ENCODE measurements around the gene LTBP1.

The LTBP1 gene

DNA sequence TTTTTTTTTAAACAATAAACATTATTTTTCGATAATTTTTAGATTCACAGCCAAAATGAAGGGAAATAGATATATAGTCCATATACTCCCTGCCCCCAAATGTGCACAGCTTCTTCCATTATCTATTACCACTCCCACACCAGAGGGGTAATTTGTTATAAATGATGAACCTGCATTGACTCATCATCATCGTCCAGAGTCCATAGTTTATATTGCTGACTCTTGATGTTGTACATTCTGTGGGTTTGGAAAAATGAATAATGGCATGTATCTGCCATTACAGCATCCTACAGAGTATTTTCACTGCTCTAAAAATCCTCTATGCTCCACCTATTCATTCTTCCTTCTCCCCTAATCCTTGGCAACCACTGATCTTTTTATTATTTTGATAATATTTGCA lies 121.5 kb downstream of the LTBP1 start:
- Mint-ChIP-seq H3K36me3 (ENCODE audit: insufficient read depth) (no peaks in the 10 kb centered on the region), H3K9me3 (no peaks in the 10 kb centered on the region), H3K4me1 (no peaks in the 10 kb centered on the region), H3K27me3 (peaks cover 34% of the 10 kb centered on the region), H3K27ac (ENCODE audit: low read depth) (no peak overlapping the region), H3K4me3 (no peak overlapping the region)
- no peak for ATAC-seq (replicated peaks; ENCODE audit: extremely low read depth, poor library complexity, severe bottlenecking)
- no peak for DNase-seq (ENCODE audit: low spot score in 2 of 2)

DNA sequence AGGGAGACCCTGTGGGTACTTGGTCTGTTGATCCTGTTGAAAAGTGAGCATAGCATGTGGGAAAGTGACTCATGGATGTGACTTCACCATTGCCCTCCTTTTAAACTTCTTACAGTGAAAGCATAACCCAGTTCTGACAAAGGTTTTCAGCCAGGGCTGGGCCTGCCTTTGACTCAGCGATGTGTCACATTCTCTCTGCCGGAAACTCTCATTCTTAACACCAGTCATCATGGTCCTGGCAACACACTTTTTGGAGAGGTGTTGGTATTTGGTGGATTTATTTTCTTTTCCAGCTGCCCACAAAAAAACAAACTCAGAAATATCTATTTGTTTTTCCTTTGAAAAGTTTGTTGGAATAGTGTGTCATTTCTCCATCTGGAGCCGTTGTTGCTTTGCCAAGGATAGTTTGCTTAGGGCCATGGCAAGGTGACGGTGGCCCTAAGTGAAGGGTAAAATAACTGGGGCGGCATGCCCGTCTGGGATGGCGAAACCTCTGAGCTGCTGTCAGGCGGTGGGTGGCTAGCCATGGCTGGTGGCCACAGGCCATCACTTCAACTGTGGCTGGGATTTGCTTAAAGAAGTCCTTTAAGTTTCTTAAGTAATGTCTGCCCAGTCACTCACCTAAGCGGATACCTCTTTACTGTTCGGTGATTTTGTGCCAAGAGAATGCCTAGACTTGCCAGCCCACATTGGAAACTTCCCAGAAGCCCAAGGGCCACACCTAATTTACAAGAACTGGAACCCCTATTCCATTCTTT lies 123.3 kb downstream of the LTBP1 start:
- no peaks in the 10 kb centered on the region for H3K4me1 Mint-ChIP-seq
- ATAC-seq (replicated peaks; ENCODE audit: extremely low read depth, poor library complexity, severe bottlenecking) (no peak), DNase-seq (ENCODE audit: low spot score in 2 of 2) (no peak)
- H3K4me3 Mint-ChIP-seq, result no peak overlapping the region
- H3K9me3 Mint-ChIP-seq, result no peaks in the 10 kb centered on the region
- H3K27ac Mint-ChIP-seq (ENCODE audit: low read depth), result no peak overlapping the region
- no peaks in the 10 kb centered on the region for H3K36me3 Mint-ChIP-seq (ENCODE audit: insufficient read depth)
- peaks cover 26% of the 10 kb centered on the region for H3K27me3 Mint-ChIP-seq

DNA sequence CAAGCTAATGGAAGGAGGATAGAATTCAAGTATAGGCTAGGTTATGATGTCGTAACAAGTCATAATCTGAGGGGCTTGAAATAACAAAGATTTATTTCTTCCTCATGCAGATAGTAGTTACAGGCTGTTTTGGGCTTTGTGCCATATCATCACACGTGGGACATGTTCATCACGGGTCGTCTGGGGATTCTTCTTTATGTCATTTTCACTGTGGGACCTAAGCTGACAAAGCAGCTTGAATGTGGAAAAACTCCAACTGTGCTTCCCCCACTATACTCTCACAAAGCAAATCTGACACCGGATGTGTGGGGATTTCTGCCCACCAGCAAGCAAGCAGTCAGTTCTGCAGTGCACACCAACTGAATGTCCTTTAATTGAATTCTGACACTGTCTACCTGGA lies 124.8 kb downstream of the LTBP1 start:
- peaks cover 34% of the 10 kb centered on the region for H3K27me3 Mint-ChIP-seq
- no peak for DNase-seq (ENCODE audit: low spot score in 2 of 2)
- no peak overlapping the region for H3K4me3 Mint-ChIP-seq

DNA sequence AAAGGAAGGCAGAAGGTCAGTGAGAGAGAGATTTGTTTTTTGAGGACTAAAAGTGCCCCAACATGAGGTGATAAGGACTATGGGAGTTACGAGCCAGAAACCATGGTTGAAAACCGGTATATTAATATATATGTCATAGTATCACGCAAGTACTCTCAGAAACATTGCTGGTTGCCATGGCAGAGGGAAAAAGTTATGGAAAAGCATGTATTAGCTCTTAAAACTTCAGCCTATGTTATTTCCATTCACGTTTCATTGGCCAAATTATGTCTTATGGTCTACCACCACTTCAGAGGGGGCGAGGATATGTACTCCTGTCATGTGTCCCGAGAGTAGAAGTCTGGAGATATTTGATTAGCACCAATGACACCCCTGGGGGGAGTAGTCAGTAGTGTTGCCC lies 125.9 kb downstream of the LTBP1 start:
- ATAC-seq (replicated peaks; ENCODE audit: extremely low read depth, poor library complexity, severe bottlenecking), result no peak
- Mint-ChIP-seq H3K4me1 (no peaks in the 10 kb centered on the region), H3K27me3 (peaks cover 38% of the 10 kb centered on the region), H3K4me3 (no peak overlapping the region), H3K36me3 (ENCODE audit: insufficient read depth) (no peaks in the 10 kb centered on the region), H3K27ac (ENCODE audit: low read depth) (no peak overlapping the region), H3K9me3 (no peaks in the 10 kb centered on the region)
- no peak for DNase-seq (ENCODE audit: low spot score in 2 of 2)

More for the DNA sequence above, 124.8 kb downstream of the LTBP1 start:
- Mint-ChIP-seq H3K4me1 (no peaks in the 10 kb centered on the region), H3K27ac (ENCODE audit: low read depth) (no peak overlapping the region), H3K36me3 (ENCODE audit: insufficient read depth) (no peaks in the 10 kb centered on the region), H3K9me3 (no peaks in the 10 kb centered on the region)
- no peak for ATAC-seq (replicated peaks; ENCODE audit: extremely low read depth, poor library complexity, severe bottlenecking)

DNA sequence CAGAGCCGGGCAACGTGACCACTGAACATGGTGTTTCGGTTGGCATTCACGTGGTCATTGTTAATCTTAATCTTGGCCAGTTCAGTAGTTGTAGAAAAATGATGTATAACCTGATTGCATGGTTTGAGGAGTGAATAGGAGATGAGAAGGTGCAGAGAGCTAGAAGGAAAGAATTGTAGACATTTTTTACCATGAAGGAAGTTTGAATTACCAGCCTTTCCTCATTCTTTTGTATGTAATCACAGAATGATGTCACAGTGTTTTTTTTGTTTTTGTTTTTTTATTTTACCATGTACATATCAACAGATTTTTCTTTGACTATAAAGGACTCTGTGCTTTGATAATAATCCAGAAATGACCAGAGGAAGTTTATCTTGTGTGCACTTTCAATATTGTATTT lies 126.3 kb downstream of the LTBP1 start:
- Mint-ChIP-seq H3K27me3 (peaks cover 42% of the 10 kb centered on the region), H3K27ac (ENCODE audit: low read depth) (no peak overlapping the region), H3K4me3 (no peak overlapping the region), H3K4me1 (no peaks in the 10 kb centered on the region), H3K9me3 (no peaks in the 10 kb centered on the region), H3K36me3 (ENCODE audit: insufficient read depth) (no peaks in the 10 kb centered on the region)
- ATAC-seq (replicated peaks; ENCODE audit: extremely low read depth, poor library complexity, severe bottlenecking) (no peak), DNase-seq (ENCODE audit: low spot score in 2 of 2) (no peak)

DNA sequence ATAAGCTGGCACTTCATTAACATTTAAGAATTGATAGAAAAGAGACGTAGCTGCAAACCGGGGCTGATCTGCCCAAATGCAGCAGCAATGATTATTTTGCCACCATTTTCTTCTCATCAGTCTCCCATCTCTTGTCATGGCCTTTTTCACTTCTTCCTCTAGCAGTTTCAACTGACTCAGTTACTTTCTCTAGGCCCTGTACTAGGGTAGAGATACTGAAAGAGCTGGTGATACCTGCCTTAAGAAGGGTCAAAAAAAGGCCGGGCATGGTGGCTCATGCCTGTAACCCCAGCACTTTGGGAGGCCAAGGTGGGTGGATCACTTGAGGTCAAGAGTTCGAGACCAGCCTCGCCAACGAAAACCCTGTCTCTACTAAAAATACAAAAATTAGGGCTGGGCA lies 127.4 kb downstream of the LTBP1 start:
- H3K36me3 Mint-ChIP-seq (ENCODE audit: insufficient read depth), result no peaks in the 10 kb centered on the region
- no peaks in the 10 kb centered on the region for H3K4me1 Mint-ChIP-seq
- peaks cover 45% of the 10 kb centered on the region for H3K27me3 Mint-ChIP-seq
- DNase-seq (ENCODE audit: low spot score in 2 of 2) (no peak), ATAC-seq (replicated peaks; ENCODE audit: extremely low read depth, poor library complexity, severe bottlenecking) (no peak)
- H3K4me3 Mint-ChIP-seq, result no peak overlapping the region
- H3K27ac Mint-ChIP-seq (ENCODE audit: low read depth), result no peak overlapping the region
- H3K9me3 Mint-ChIP-seq, result no peaks in the 10 kb centered on the region

DNA sequence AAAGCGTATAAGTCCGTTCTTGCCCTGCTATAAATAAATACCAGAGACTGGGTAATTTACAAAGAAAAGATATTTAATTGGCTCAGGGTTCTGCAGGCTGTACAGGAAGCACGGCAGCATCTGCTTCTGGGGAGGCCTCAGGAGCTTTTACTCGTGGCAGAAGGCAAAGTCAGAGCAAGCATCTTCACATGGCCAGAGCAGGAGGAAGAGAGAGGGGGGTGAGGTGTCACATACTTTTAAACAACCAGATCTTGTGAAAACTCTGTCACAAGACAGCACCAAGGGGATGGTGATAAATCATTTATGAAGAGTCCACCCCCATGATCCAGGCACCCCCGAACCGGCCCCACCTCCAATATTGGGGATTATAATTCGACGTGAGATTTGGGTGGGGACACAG lies 130.6 kb downstream of the LTBP1 start:
- Mint-ChIP-seq H3K9me3 (no peaks in the 10 kb centered on the region), H3K27me3 (peaks cover 55% of the 10 kb centered on the region), H3K4me3 (no peak overlapping the region), H3K4me1 (no peaks in the 10 kb centered on the region), H3K27ac (ENCODE audit: low read depth) (no peak overlapping the region), H3K36me3 (ENCODE audit: insufficient read depth) (no peaks in the 10 kb centered on the region)
- DNase-seq (ENCODE audit: low spot score in 2 of 2), result no peak
- no peak for ATAC-seq (replicated peaks; ENCODE audit: extremely low read depth, poor library complexity, severe bottlenecking)

DNA sequence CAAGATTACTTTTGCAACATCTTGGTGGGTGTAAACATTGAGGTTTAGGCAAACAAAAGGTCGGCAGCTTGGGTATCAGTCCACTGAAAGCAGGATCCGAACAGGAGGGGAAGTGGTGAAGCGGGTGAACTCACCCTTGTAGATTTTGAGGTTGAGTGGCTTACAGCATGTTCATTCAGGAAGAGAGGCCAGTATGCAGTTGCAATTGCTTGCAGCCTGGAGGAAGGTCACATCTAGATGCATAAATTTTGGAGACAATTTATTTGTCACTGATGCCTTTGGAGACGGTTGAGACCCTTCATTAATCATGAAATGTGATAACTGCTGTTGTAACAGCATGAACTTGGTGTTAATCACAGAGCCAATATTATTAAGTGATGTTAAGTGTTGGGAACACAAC lies 131.1 kb downstream of the LTBP1 start:
- ATAC-seq (replicated peaks; ENCODE audit: extremely low read depth, poor library complexity, severe bottlenecking) (no peak), DNase-seq (ENCODE audit: low spot score in 2 of 2) (no peak)
- H3K4me3 Mint-ChIP-seq, result no peak overlapping the region
- no peaks in the 10 kb centered on the region for H3K36me3 Mint-ChIP-seq (ENCODE audit: insufficient read depth)
- H3K9me3 Mint-ChIP-seq, result no peaks in the 10 kb centered on the region
- peaks cover 54% of the 10 kb centered on the region for H3K27me3 Mint-ChIP-seq
- no peak overlapping the region for H3K27ac Mint-ChIP-seq (ENCODE audit: low read depth)
- no peaks in the 10 kb centered on the region for H3K4me1 Mint-ChIP-seq

DNA sequence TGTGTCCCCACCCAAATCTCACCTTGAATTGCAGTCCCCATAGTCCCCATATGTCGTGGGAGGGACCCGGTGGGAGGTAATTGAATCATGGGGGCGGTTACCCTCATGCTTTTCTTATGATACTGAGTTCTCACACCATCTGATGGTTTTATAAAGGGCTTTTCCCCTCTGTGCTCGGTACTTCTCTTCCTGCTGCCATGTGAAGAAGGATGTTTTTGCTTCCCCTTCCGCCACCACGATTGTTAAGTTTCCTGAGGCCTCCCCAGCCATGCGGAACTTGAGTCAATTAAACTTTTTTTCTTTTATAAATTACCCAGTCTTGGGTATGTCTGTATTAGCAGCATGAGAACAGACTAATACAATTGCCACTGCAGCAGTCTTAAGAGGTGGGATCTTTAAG lies 134.9 kb downstream of the LTBP1 start:
- H3K27ac Mint-ChIP-seq (ENCODE audit: low read depth), result no peak overlapping the region
- DNase-seq (ENCODE audit: low spot score in 2 of 2) (no peak), ATAC-seq (replicated peaks; ENCODE audit: extremely low read depth, poor library complexity, severe bottlenecking) (no peak)
- H3K4me3 Mint-ChIP-seq, result no peak overlapping the region
- H3K27me3 Mint-ChIP-seq, result peaks cover 76% of the 10 kb centered on the region
- no peaks in the 10 kb centered on the region for H3K9me3 Mint-ChIP-seq
- H3K36me3 Mint-ChIP-seq (ENCODE audit: insufficient read depth), result no peaks in the 10 kb centered on the region
- no peaks in the 10 kb centered on the region for H3K4me1 Mint-ChIP-seq

DNA sequence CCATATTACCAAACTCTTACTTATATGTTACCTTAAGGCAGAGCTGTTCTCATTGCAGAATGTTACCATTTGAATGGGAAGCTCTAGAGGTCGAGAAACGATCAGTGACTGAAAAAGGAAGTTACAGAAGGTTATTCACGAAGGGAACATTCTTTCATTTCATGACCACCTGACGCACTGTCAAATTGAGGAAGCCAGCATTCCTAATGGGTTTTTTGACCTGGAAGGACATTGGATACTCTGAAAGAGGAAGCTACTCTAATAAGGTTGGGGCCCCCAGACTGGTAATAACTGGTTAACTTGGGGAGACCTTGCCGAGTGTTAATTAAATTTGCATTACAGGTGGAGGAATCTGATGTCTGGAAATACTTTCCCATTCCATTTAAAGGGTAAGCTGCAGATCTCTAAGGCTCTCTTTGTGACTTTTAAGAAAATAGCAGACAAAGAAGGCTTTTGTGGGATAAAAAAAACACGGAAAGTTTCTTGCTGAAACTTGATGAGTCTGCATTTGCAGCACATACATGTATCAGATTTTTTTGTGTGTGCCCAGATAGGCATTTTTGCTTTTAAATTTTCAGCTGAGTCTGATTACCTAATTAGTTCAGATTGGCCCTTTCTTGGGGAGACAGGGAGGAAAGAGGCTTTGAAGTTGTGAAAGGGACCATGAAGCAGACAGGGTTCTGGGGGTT lies 137.1 kb downstream of the LTBP1 start:
- Mint-ChIP-seq H3K36me3 (ENCODE audit: insufficient read depth) (no peaks in the 10 kb centered on the region), H3K4me3 (no peak overlapping the region), H3K27ac (ENCODE audit: low read depth) (no peak overlapping the region), H3K27me3 (peaks cover 64% of the 10 kb centered on the region), H3K9me3 (no peaks in the 10 kb centered on the region), H3K4me1 (no peaks in the 10 kb centered on the region)
- ATAC-seq (replicated peaks; ENCODE audit: extremely low read depth, poor library complexity, severe bottlenecking), result no peak
- DNase-seq (ENCODE audit: low spot score in 2 of 2), result no peak

DNA sequence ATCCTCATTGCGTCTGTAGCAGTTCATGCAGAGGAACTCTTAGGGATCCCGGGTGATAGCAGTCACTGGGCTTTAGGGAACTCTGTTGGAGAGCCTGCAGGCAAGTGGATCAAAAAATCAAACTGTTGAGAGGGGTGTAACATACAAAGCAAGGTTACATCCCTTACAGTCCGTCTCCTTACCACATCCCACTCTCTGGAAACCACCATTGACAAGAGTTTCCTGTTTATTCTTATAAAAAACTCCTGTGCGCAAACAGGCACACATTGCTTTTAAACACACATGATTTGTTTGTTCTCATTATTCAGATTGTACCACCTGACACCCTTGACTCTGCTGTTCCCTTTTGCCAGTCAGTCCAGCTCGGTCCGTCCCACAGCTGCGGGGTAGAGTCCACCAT lies 137.7 kb downstream of the LTBP1 start:
- ATAC-seq (replicated peaks; ENCODE audit: extremely low read depth, poor library complexity, severe bottlenecking) (no peak), DNase-seq (ENCODE audit: low spot score in 2 of 2) (no peak)
- H3K9me3 Mint-ChIP-seq, result no peaks in the 10 kb centered on the region
- no peaks in the 10 kb centered on the region for H3K36me3 Mint-ChIP-seq (ENCODE audit: insufficient read depth)
- peaks cover 58% of the 10 kb centered on the region for H3K27me3 Mint-ChIP-seq
- H3K4me1 Mint-ChIP-seq, result no peaks in the 10 kb centered on the region
- no peak overlapping the region for H3K27ac Mint-ChIP-seq (ENCODE audit: low read depth)
- H3K4me3 Mint-ChIP-seq, result no peak overlapping the region

DNA sequence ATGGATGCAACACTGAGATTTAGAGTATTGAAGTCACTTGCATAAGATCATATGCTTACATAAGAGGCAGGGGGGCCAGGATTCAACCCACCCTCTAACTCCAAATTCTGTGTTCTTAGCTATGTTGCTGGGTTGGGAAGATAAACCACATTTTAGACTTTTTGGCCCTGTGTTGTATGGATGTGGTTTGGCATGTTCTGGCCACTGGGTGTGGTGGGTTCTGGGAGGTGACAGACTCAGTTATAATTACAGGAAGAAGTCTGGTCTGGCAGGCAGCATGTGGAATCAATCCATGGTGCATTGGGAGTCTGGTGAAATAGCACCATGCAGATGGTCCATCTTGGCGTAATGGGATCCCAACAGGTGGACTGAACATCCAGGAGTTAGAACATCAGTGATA lies 138.9 kb downstream of the LTBP1 start:
- no peak for DNase-seq (ENCODE audit: low spot score in 2 of 2)
- Mint-ChIP-seq H3K4me3 (no peak overlapping the region), H3K27ac (ENCODE audit: low read depth) (no peak overlapping the region), H3K36me3 (ENCODE audit: insufficient read depth) (no peaks in the 10 kb centered on the region), H3K4me1 (no peaks in the 10 kb centered on the region), H3K9me3 (no peaks in the 10 kb centered on the region), H3K27me3 (peaks cover 53% of the 10 kb centered on the region)
- ATAC-seq (replicated peaks; ENCODE audit: extremely low read depth, poor library complexity, severe bottlenecking), result no peak

DNA sequence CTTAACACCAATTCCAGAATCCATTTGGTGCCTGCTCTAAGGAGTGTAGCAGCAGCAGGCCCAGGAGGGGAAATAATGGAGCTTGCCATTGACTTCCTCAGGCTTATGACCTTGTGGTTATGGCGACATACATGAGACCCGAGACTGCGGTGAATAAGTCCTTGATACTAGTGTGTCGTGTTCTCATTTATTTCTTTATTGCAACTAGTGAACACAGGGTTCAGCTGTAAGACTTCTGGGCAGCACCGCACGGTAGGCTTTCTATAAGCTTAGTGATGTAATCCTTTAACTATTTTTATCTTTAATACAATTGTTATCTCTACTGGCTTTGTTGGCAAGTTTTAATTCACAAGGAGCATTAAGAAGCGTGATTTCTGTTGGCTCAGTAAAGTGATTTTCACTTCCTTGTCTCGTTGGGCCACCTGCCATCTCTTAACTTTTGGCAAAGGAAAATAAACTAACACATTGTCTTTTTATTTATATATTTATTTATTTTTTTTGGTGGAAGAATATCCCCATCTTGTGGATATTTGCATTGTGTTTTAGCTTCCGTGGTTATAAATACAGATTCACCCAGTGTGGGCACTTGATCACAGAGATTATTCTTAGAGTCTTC lies 139.8 kb downstream of the LTBP1 start:
- Mint-ChIP-seq H3K36me3 (ENCODE audit: insufficient read depth) (no peaks in the 10 kb centered on the region), H3K4me1 (no peaks in the 10 kb centered on the region), H3K9me3 (no peaks in the 10 kb centered on the region), H3K27ac (ENCODE audit: low read depth) (no peak overlapping the region), H3K4me3 (no peak overlapping the region), H3K27me3 (peaks cover 50% of the 10 kb centered on the region)
- no peak for ATAC-seq (replicated peaks; ENCODE audit: extremely low read depth, poor library complexity, severe bottlenecking)
- no peak for DNase-seq (ENCODE audit: low spot score in 2 of 2)

All from central memory CD8-positive, alpha-beta T cell (primary cell).